Ovary (tissue), 9 donors: Measurements from ENCODE around the gene MAML2. TPM values are rescaled to one million over a fixed set of nuclear protein-coding genes. Genes with fewer than 3 reads are reported as not detected.

ENCODE experiments used
- DNase-seq, 5 donors: peaks; one replicate each; pipeline ENCODE4 v3.0.0-alpha.2; 2019 to 2020
- H3K27ac ChIP-seq, 2 donors: fragments of 200-600 bp; one replicate each; pipeline versions ENCODE4 v1.5.1 to v1.8.0; 2019 to 2022
- H3K27me3 ChIP-seq: fragments of 200-600 bp; one replicate; pipeline ENCODE4 v1.8.0; 2022
- H3K36me3 ChIP-seq: fragments of 200-600 bp; sonication (generic); one replicate; pipeline ENCODE4 v1.5.1; 2019
- H3K4me1 ChIP-seq: one replicate; pipeline ENCODE4 v1.8.1; 2013; ENCODE audit warnings: mild to moderate bottlenecking, moderate library complexity; ENCODE audit not compliant: insufficient read depth
- H3K4me3 ChIP-seq: fragments of 200-600 bp; sonication (generic); one replicate; pipeline ENCODE4 v1.5.1; 2017
- H3K9me3 ChIP-seq, 2 donors: fragments of 200-600 bp in 1 of 2; sonication (generic) in 1 of 2; one replicate each; pipeline versions ENCODE4 v1.5.1 to v1.8.1; 2013 to 2019; ENCODE audit warnings: mild to moderate bottlenecking in 1 of 2, moderate library complexity in 1 of 2
- EP300 ChIP-seq: sonication (generic); formaldehyde crosslinking; IDR thresholded peaks from one replicate; pipeline ENCODE4 v1.6.1; 2017; ENCODE audit warnings: antibody characterized with exemption
- POLR2A ChIP-seq: fragments of 450-650 bp; IDR thresholded peaks from one replicate; pipeline ENCODE4 v1.6.1; 2017; ENCODE audit warnings: antibody characterized with exemption, mild to moderate bottlenecking, moderate library complexity
- WGBS, 3 donors: extraction: QIAGEN DNeasy Blood & Tissue Kit in 1 of 3; methylation state at CpG; one replicate each; pipeline versions ENCODE4 v1.1.5 to v1.1.7; 2013 to 2017; 5-methylcytosine and 5-hydroxymethylcytosine counted together
- intact Hi-C, 4 donors: fragments of 100-400 bp; cut with DNase I; formaldehyde crosslinking; loops; one replicate each; pipeline versions ENCODE4 v1.11.0 to v1.15.1; 2022 to 2023
- polyA plus RNA-seq, 2 donors: library from polyadenylated mRNA; stranded (reverse); fragments of 200-250 nt in 1 of 2; fragments of 350-450 nt in 1 of 2; fragmentation: Illumina TruSeq in 1 of 2; extraction: RNeasy Lipid Tissue Mini Kit (QIAGEN cat#74804) in 1 of 2; gene quantifications; one replicate each; pipeline ENCODE4 v1.2.3, GENCODE V29; 2013 to 2014
- total RNA-seq, 7 donors: library from RNA; depleted of rRNA in 2 of 7; stranded (reverse); fragments of >200 nt in 2 of 7; fragmentation: NEBNext Ultra II Directional in 3 of 7; extraction: Animal tissue kit (Norgen Biotek cat#: 25700) in 3 of 7; gene quantifications; one replicate each; pipeline versions ENCODE4 v1.1.0 to v1.2.4, GENCODE V29; 2016 to 2023
- TF ChIP-seq, protein P1 (sequence below), 3 donors: fragments of 450-650 bp in 2 of 3; fragments of 200-600 bp in 1 of 3; IDR thresholded peaks; one replicate each; pipeline versions ENCODE4 v1.5.1 to v1.8.0; 2016 to 2022; ENCODE audit warnings: antibody characterized with exemption in 3 of 3, mild to moderate bottlenecking in 1 of 3
- donor health status: DM: no; HTN: no; CAD: no; lungs with moderate emphysema.
- donor health status: DM: no; HTN: no; CAD: no.
- donor health status: Bipolar disorder and iron deficiency.
- donor health status: DM: yes; HTN: yes; CAD: no.
- donor health status: DM: no; HTN: no; CAD: no.
- donor health status: DM: yes; HTN: yes; CAD: no.

The MAML2 gene
- total and polyA plus RNA-seq, 9 donors: 7.3 to 17.5 (median 14.6) TPM

DNA sequence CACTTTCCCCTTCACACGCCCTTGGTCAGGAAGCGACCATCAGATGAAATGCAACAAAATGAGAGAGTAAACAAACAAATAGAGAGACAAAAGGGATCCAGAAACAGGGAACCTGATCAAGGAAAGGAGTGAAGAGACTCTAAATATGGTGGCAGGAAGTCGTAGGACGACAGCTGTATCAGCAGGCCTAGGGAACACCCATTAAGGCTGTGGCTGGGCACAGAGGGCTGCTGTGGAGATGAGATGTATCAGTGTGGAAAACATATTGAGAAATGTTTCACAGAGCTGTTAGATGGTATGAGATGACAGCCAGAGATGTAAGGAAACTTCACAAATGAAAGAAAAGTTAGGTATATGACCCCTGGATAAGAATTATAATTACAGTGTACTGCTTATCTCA is 263.3 kb downstream of the MAML2 start:
- TF ChIP-seq POLR2A (no peak), EP300 (no peak)
- TF ChIP-seq, protein P1, sequence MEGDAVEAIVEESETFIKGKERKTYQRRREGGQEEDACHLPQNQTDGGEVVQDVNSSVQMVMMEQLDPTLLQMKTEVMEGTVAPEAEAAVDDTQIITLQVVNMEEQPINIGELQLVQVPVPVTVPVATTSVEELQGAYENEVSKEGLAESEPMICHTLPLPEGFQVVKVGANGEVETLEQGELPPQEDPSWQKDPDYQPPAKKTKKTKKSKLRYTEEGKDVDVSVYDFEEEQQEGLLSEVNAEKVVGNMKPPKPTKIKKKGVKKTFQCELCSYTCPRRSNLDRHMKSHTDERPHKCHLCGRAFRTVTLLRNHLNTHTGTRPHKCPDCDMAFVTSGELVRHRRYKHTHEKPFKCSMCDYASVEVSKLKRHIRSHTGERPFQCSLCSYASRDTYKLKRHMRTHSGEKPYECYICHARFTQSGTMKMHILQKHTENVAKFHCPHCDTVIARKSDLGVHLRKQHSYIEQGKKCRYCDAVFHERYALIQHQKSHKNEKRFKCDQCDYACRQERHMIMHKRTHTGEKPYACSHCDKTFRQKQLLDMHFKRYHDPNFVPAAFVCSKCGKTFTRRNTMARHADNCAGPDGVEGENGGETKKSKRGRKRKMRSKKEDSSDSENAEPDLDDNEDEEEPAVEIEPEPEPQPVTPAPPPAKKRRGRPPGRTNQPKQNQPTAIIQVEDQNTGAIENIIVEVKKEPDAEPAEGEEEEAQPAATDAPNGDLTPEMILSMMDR (IDR thresholded peaks at IDR 0.05): no peak
- no peak overlapping the region for H3K27ac ChIP-seq
- intact Hi-C loops: loop anchor here in 1 of 4 donors (10.0 kb wide), 1 partner anchor 65 kb away; no protein-coding TSS in a partner anchor
- H3K4me3 ChIP-seq: no peak overlapping the region
- DNase-seq: no peak
- WGBS, 3 donors: 89 to 94% (median 90%) methylated on average over 4 of the region's 4 CpGs
- no peaks in the 10 kb centered on the region for H3K27me3 ChIP-seq
- H3K4me1 ChIP-seq: no peaks in the 10 kb centered on the region
- no peaks in the 10 kb centered on the region for H3K36me3 ChIP-seq
- H3K9me3 ChIP-seq: no peaks in the 10 kb centered on the region

DNA sequence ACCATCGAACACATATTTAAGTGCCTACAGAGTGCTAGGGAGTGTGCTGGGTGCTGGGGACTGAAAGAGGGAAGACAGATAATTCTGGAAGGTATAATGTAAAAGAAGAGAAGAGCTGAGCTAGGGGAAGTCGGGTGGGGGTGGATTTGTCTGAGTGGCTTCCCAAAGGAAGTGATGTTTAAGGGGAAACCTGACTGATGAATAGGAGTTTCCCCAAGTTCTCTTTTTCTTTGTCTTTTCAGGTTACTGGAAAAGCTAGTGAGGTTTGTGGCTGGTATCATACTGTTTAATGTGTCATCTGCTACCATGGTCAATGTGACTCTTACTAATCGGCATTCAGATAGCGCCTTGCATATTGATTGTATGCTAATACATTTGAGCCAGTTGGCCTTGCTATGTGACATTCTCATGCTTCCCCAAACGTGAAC is 267.4 kb downstream of the MAML2 start:
- TF ChIP-seq, protein P1 (IDR thresholded peaks at IDR 0.05): no peak
- no peak for TF ChIP-seq POLR2A
- TF ChIP-seq EP300: no peak
- no peaks in the 10 kb centered on the region for H3K4me1 ChIP-seq
- intact Hi-C loops: loop anchor here in 1 of 4 donors (10.0 kb wide), 1 partner anchor 69 kb away; no protein-coding TSS in a partner anchor
- H3K27me3 ChIP-seq: no peaks in the 10 kb centered on the region
- no peak overlapping the region for H3K27ac ChIP-seq
- H3K9me3 ChIP-seq: no peaks in the 10 kb centered on the region
- no peak for DNase-seq
- WGBS, 3 donors: 80 to 87% (median 81%) methylated on average over 5 of the region's 5 CpGs
- H3K4me3 ChIP-seq: no peak overlapping the region
- H3K36me3 ChIP-seq: no peaks in the 10 kb centered on the region

DNA sequence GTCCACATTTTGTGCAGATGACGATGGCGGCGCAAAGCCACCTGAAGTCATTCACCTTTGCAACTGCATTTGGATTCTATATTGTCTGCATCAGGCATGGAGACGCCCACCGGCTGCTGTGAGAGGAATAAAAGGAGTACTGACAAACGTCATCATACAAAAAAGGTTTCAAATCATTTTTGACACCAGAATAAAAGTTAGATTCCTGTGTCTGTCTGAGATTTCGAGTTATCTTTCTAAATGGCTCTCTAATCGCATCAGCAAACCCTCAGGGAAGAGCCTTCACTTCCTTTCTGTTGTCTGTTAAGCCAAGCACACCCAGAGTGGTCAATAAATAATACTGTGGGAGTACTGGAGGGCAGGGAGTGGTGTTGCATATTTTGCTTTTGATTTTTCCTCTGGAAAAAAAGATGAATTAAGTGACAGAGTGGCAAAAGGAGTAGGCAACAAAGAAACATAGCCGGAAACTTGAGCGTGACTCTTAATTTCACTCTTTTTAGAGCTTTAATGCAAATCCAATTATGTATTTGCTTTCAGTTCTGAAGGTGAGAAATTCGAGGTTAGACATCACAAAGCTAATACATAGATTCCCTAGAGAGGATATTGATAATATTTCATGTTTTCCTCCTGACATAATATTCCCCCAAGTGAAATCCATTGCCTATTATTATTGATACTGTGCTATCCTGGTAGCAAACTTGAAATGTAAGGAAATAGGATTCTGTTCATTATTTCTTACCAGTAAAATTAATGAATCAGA is 268.3 kb downstream of the MAML2 start:
- Histone ChIP-seq H3K36me3 (no peaks in the 10 kb centered on the region), H3K9me3 (no peaks in the 10 kb centered on the region), H3K4me3 (no peak overlapping the region), H3K27ac (no peak overlapping the region), H3K4me1 (no peaks in the 10 kb centered on the region), H3K27me3 (no peaks in the 10 kb centered on the region)
- intact Hi-C loops: loop anchor here in 1 of 4 donors (10.0 kb wide), 1 partner anchor 70 kb away; no protein-coding TSS in a partner anchor
- WGBS, 3 donors: 74 to 81% (median 80%) methylated on average over 11 of the region's 11 CpGs
- TF ChIP-seq POLR2A: no peak
- no peak for DNase-seq

DNA sequence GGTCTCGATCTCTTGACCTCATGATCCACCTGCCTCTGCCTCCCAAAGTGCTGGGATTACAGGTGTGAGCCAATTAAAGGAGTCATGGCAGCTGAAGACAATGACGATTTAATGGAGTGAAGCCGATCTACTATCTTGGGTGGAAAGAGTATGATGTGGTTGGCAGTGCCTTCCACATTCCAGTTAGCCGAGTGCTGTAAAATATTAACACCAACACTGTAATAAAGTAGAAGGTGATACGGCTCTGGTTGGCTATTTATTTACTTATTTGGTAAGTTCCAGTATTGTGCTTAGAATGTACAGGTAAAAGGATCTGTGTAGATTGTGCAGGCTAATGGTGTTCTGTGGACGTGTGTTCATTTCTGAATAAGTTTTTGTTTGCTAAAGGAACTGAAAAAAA is 269.5 kb downstream of the MAML2 start:
- Histone ChIP-seq H3K4me3 (no peak overlapping the region), H3K27ac (no peak overlapping the region), H3K27me3 (no peaks in the 10 kb centered on the region), H3K4me1 (no peaks in the 10 kb centered on the region), H3K9me3 (no peaks in the 10 kb centered on the region), H3K36me3 (no peaks in the 10 kb centered on the region)
- TF ChIP-seq EP300: no peak
- TF ChIP-seq, protein P1 (IDR thresholded peaks at IDR 0.05): no peak
- no peak for TF ChIP-seq POLR2A
- intact Hi-C loops: loop anchor here in 1 of 4 donors (10.0 kb wide), 1 partner anchor 71 kb away; no protein-coding TSS in a partner anchor
- no peak for DNase-seq
- WGBS, 3 donors: 95 to 98% (median 97%) methylated on average over 6 of the region's 6 CpGs

DNA sequence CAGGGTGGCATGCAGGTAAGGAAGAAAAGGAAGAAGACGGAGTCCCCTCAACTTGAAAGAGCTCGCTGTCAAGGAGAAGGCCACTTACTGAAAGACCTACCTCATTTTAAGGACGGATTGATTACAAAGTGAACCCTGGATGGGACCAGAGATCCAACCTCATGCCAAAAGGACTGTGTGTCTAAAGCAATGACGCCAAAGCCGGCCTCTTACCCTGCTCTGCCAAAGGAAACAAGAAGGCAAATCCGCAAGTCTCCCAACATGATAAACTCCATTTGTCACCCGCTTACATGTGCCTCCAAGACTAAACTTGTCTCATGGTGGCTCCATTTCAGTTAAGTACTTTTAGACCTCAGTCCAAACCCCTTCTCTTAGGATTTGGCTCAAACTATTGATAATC is 270.4 kb downstream of the MAML2 start:
- H3K4me1 ChIP-seq: no peaks in the 10 kb centered on the region
- 90 to 98% (median 93%) methylated on average over 7 of the region's 7 CpGs for WGBS, 3 donors
- intact Hi-C loops: loop anchor here in 1 of 4 donors (10.0 kb wide), 1 partner anchor 72 kb away; no protein-coding TSS in a partner anchor
- H3K9me3 ChIP-seq: no peaks in the 10 kb centered on the region
- H3K36me3 ChIP-seq: no peaks in the 10 kb centered on the region
- H3K27me3 ChIP-seq: no peaks in the 10 kb centered on the region
- TF ChIP-seq, protein P1 (IDR thresholded peaks at IDR 0.05): no peak
- TF ChIP-seq EP300 (no peak), POLR2A (no peak)
- no peak overlapping the region for H3K4me3 ChIP-seq
- DNase-seq: no peak
- no peak overlapping the region for H3K27ac ChIP-seq
